ENCODE results near the gene B3GNT2. TPM values are rescaled to one million over a fixed set of nuclear protein-coding genes. Genes with fewer than 3 reads are reported as not detected.

The B3GNT2 gene
- polyA plus RNA-seq, 1 of the 3 experiments (the other 2 are of a cell fraction), result 6.3 TPM

GRCh38 chr2:62238236-62238635, 42.3 kb downstream of the B3GNT2 start:
- 89% methylated on average over 10 of the region's 10 CpGs for WGBS (ENCODE audit: low lambda C conversion rate)
- no peaks in the 10 kb centered on the region for H3K9me3 ChIP-seq
- H3K4me3 ChIP-seq (ENCODE audit: low read depth in 2 of 2, low read length in 1 of 2), result no peak overlapping the region
- H3K9ac ChIP-seq, result no peak overlapping the region
- no peaks in the 10 kb centered on the region for H3F3A ChIP-seq (replicated peaks; ENCODE audit: insufficient read depth)
- TF ChIP-seq POLR2AphosphoS5 (IDR thresholded peaks at IDR 0.05; ENCODE audit: low read depth, low read length) (no peak), ZBTB33 (IDR thresholded peaks at IDR 0.05; ENCODE audit: borderline replicate concordance, low read depth) (no peak), NFIC (IDR thresholded peaks at IDR 0.05; ENCODE audit: borderline replicate concordance) (no peak), GATA2 (CRISPR knock-in tag; IDR thresholded peaks at IDR 0.05) (no peak), EZH2phosphoT487 (IDR thresholded peaks at IDR 0.05; ENCODE audit: borderline replicate concordance, low read depth) (no peak), ELF1 (IDR thresholded peaks at IDR 0.05) (no peak), SMC3 (IDR thresholded peaks at IDR 0.05; ENCODE audit: low read depth, low read length) (no peak), MXI1 (IDR thresholded peaks at IDR 0.05; ENCODE audit: low read depth, low read length) (no peak), TCF12 (IDR thresholded peaks at IDR 0.05) (no peak), FOXM1 (IDR thresholded peaks at IDR 0.05; ENCODE audit: low read depth) (no peak), RXRA (IDR thresholded peaks at IDR 0.05; ENCODE audit: borderline replicate concordance, low read depth) (no peak), FOSL2 (IDR thresholded peaks at IDR 0.05; ENCODE audit: borderline replicate concordance, low read depth) (no peak)
- DNase-seq, result no peak
- POLR2A ChIA-PET, result no interaction called here
- no peaks in the 10 kb centered on the region for H3K36me3 ChIP-seq (replicated peaks in 1 of 2; ENCODE audit: control insufficient read depth in 1 of 2, insufficient read depth in 2 of 2, low read length in 1 of 2)
- no peaks in the 10 kb centered on the region for H3K27me3 ChIP-seq (ENCODE audit: insufficient read depth)
- no peak overlapping the region for H3K27ac ChIP-seq (ENCODE audit: low read depth in 2 of 2, low read length in 1 of 2)
- CTCF ChIA-PET, result no interaction called here
- H3K4me1 ChIP-seq (ENCODE audit: control insufficient read depth in 1 of 2, insufficient read depth in 2 of 2, low read depth in 1 of 2, low read length in 1 of 2), result no peaks in the 10 kb centered on the region
- no peaks in the 10 kb centered on the region for H3K9me2 ChIP-seq
- no peak overlapping the region for H3K4me2 ChIP-seq
- H3K79me2 ChIP-seq (ENCODE audit: insufficient read depth), result no peaks in the 10 kb centered on the region
- H4K20me1 ChIP-seq (ENCODE audit: insufficient read depth), result no peaks in the 10 kb centered on the region
- no peak overlapping the region for H2AFZ ChIP-seq (ENCODE audit: low read depth)

GRCh38 chr2:62240546-62240945, 44.6 kb downstream of the B3GNT2 start:
- ChIA-PET POLR2A (no interaction called here), CTCF (no interaction called here)
- no peak overlapping the region for H3K9ac ChIP-seq
- WGBS (ENCODE audit: low lambda C conversion rate), result 87% methylated on average over 9 of the region's 9 CpGs
- DNase-seq, result no peak
- no peak overlapping the region for H3K4me2 ChIP-seq
- H3K27me3 ChIP-seq (ENCODE audit: insufficient read depth), result no peaks in the 10 kb centered on the region
- H3F3A ChIP-seq (replicated peaks; ENCODE audit: insufficient read depth), result no peaks in the 10 kb centered on the region
- no peaks in the 10 kb centered on the region for H3K4me1 ChIP-seq (ENCODE audit: control insufficient read depth in 1 of 2, insufficient read depth in 2 of 2, low read depth in 1 of 2, low read length in 1 of 2)
- no peak overlapping the region for H2AFZ ChIP-seq (ENCODE audit: low read depth)
- H3K79me2 ChIP-seq (ENCODE audit: insufficient read depth), result no peaks in the 10 kb centered on the region
- H3K4me3 ChIP-seq (ENCODE audit: low read depth in 2 of 2, low read length in 1 of 2), result no peak overlapping the region
- H3K9me2 ChIP-seq, result no peaks in the 10 kb centered on the region
- no peak overlapping the region for H3K27ac ChIP-seq (ENCODE audit: low read depth in 2 of 2, low read length in 1 of 2)
- H3K36me3 ChIP-seq (replicated peaks in 1 of 2; ENCODE audit: control insufficient read depth in 1 of 2, insufficient read depth in 2 of 2, low read length in 1 of 2), result no peaks in the 10 kb centered on the region
- no peaks in the 10 kb centered on the region for H4K20me1 ChIP-seq (ENCODE audit: insufficient read depth)
- H3K9me3 ChIP-seq, result no peaks in the 10 kb centered on the region
- no peak for TF ChIP-seq MAX (IDR thresholded peaks at IDR 0.05; ENCODE audit: low read depth)
- TF ChIP-seq EZH2phosphoT487 (IDR thresholded peaks at IDR 0.05; ENCODE audit: borderline replicate concordance, low read depth), result no peak
- no peak for TF ChIP-seq IRF3 (IDR thresholded peaks at IDR 0.05; ENCODE audit: low read depth, low read length)
- TF ChIP-seq RAD21 (IDR thresholded peaks at IDR 0.05; ENCODE audit: low read length), result no peak
- TF ChIP-seq RXRA (IDR thresholded peaks at IDR 0.05; ENCODE audit: borderline replicate concordance, low read depth), result no peak
- no peak for TF ChIP-seq USF2 (IDR thresholded peaks at IDR 0.05; ENCODE audit: borderline replicate concordance, low read depth, low read length)
- no peak for TF ChIP-seq ZBTB33 (IDR thresholded peaks at IDR 0.05; ENCODE audit: borderline replicate concordance, low read depth)
- no peak for TF ChIP-seq RFX5 (IDR thresholded peaks at IDR 0.05; ENCODE audit: low read length)
- TF ChIP-seq GATA2 (CRISPR knock-in tag; IDR thresholded peaks at IDR 0.05), result no peak
- TF ChIP-seq SMC3 (IDR thresholded peaks at IDR 0.05; ENCODE audit: low read depth, low read length), result no peak
- no peak for TF ChIP-seq ELF1 (IDR thresholded peaks at IDR 0.05)
- no peak for TF ChIP-seq CHD2 (IDR thresholded peaks at IDR 0.05; ENCODE audit: low read length, partially characterized antibody)
- TF ChIP-seq YY1 (IDR thresholded peaks at IDR 0.05; ENCODE audit: low read depth), result no peak
- no peak for TF ChIP-seq CTCF (IDR thresholded peaks at IDR 0.05)
